ENCODE results near the gene NCAPD2. TPM values are rescaled to one million over a fixed set of nuclear protein-coding genes. Genes with fewer than 3 reads are reported as not detected.
"Not testable (repeated sequence)": the region's sequence is repeated elsewhere in the genome, so short reads cannot be mapped to it uniquely, and the experiment has no call there.

NCAPD2 gene
- total and polyA plus RNA-seq, 2 donors (not counting 3 experiments of a cell fraction or from before 2014, with no cell fraction given), result 41.8 to 90.1 TPM

- H3K36me3 ChIP-seq (ENCODE audit: control insufficient read depth in 2 of 2, extremely low read depth in 1 of 2, insufficient read depth in 2 of 2, low read length in 2 of 2), result no peaks in the 10 kb centered on the region
- peaks cover 16% of the 10 kb centered on the region for H3K4me1 ChIP-seq (ENCODE audit: control insufficient read depth, extremely low read depth, insufficient read depth, low read length)
- H3K79me2 ChIP-seq (ENCODE audit: control insufficient read depth, insufficient read depth, low read length), result peaks cover 2% of the 10 kb centered on the region
- BruUV-seq (replicated peaks), result no TSS peak
- H3K27ac ChIP-seq (ENCODE audit: insufficient read depth, low read depth, low read length), result no peak overlapping the region
- FAIRE-seq, result no peak
- intact Hi-C loops (cut with micrococcal nuclease), result no loop called here
- CTCF ChIA-PET, result interaction anchor here (5.2 kb wide), 1 partner anchor 66 kb away, joined by 33 read pairs; no protein-coding TSS in a partner anchor
- dilution Hi-C loops (cut with MboI; ENCODE audit: extremely low pct_ligation_motif_present, low sequenced_read_pairs), result no loop called here
- H3K27me3 ChIP-seq (ENCODE audit: control insufficient read depth in 2 of 2, insufficient read depth in 2 of 2, low read length in 2 of 2), result peaks cover 1 to 5% of the 10 kb centered on the region in 2 experiments
- DNase-seq (ENCODE audit: low read depth, low spot score), result no peak
- POLR2A ChIA-PET, result no interaction called here
- H2AFZ ChIP-seq (ENCODE audit: low read depth, low read length), result no peak overlapping the region
- H3K9me3 ChIP-seq (replicated peaks; ENCODE audit: control insufficient read depth, insufficient read depth, low read length), result no peaks in the 10 kb centered on the region
- H3K9me1 ChIP-seq (replicated peaks; ENCODE audit: control insufficient read depth, extremely low read depth, insufficient read depth, low read length), result no peaks in the 10 kb centered on the region
- H4K20me1 ChIP-seq (replicated peaks; ENCODE audit: control insufficient read depth, extremely low read depth, insufficient read depth, low read length), result no peaks in the 10 kb centered on the region
- no peak for TF ChIP-seq MAX (IDR thresholded peaks at IDR 0.05; ENCODE audit: insufficient read depth, insufficient read length)
- TF ChIP-seq GATA2 (IDR thresholded peaks at IDR 0.05; ENCODE audit: insufficient read depth, insufficient read length, low read depth, low read length), result no peak
- TF ChIP-seq EZH2 (IDR thresholded peaks at IDR 0.05; ENCODE audit: borderline replicate concordance, low read depth, low read length, severe bottlenecking), result no peak
- no peak for TF ChIP-seq POLR2AphosphoS5 (IDR thresholded peaks at IDR 0.05; ENCODE audit: insufficient read depth, low read depth, low read length)
- TF ChIP-seq MYC (IDR thresholded peaks at IDR 0.05; ENCODE audit: low read depth, low read length), result no peak
- TF ChIP-seq FOS (IDR thresholded peaks at IDR 0.05; ENCODE audit: borderline replicate concordance, insufficient read depth, low read length), result no peak
- no peak for TF ChIP-seq CTCF (IDR thresholded peaks at IDR 0.05; ENCODE audit: extremely low read depth in 1 of 2, insufficient read depth in 1 of 2, low read depth in 1 of 2, low read length in 2 of 2)
- no peak for TF ChIP-seq POLR2A (IDR thresholded peaks at IDR 0.05; ENCODE audit: low read depth, low read length)
- TF ChIP-seq JUN (IDR thresholded peaks at IDR 0.05; ENCODE audit: borderline replicate concordance, insufficient read depth, insufficient read length, low read depth), result no peak
- no peak overlapping the region for H3K4me2 ChIP-seq (ENCODE audit: insufficient read depth, low read length)
- H3K9ac ChIP-seq (replicated peaks; ENCODE audit: extremely low read depth, insufficient read depth, low read length), result no peak overlapping the region
- no peak overlapping the region for H3K4me3 ChIP-seq (replicated peaks in 1 of 3; ENCODE audit: insufficient read depth in 1 of 3, low read depth in 1 of 3, low read length in 3 of 3)
Measured at GRCh38 chr12:6472491-6472890, 21.4 kb upstream of the NCAPD2 start.

GRCh38 chr12:6475233-6475975 is 18.5 kb upstream of the NCAPD2 start:
- H3K9me3 ChIP-seq (replicated peaks; ENCODE audit: control insufficient read depth, insufficient read depth, low read length); POLR2A ChIA-PET; dilution Hi-C loops (cut with MboI; ENCODE audit: extremely low pct_ligation_motif_present, low sequenced_read_pairs): not testable (repeated sequence)

More at GRCh38 chr12:6475233-6475975, 18.5 kb upstream of the NCAPD2 start:
- H3K9ac ChIP-seq (replicated peaks; ENCODE audit: extremely low read depth, insufficient read depth, low read length); H3K9me1 ChIP-seq (replicated peaks; ENCODE audit: control insufficient read depth, extremely low read depth, insufficient read depth, low read length); H3K4me3 ChIP-seq (replicated peaks in 1 of 3; ENCODE audit: insufficient read depth in 1 of 3, low read depth in 1 of 3, low read length in 3 of 3); BruUV-seq (replicated peaks); CTCF ChIA-PET; H3K79me2 ChIP-seq (ENCODE audit: control insufficient read depth, insufficient read depth, low read length); H3K27ac ChIP-seq (ENCODE audit: insufficient read depth, low read depth, low read length); H3K27me3 ChIP-seq (ENCODE audit: control insufficient read depth in 2 of 2, insufficient read depth in 2 of 2, low read length in 2 of 2); intact Hi-C loops (cut with micrococcal nuclease); DNase-seq (ENCODE audit: low read depth, low spot score); H3K36me3 ChIP-seq (ENCODE audit: control insufficient read depth in 2 of 2, extremely low read depth in 1 of 2, insufficient read depth in 2 of 2, low read length in 2 of 2); FAIRE-seq; H4K20me1 ChIP-seq (replicated peaks; ENCODE audit: control insufficient read depth, extremely low read depth, insufficient read depth, low read length); H2AFZ ChIP-seq (ENCODE audit: low read depth, low read length); H3K4me1 ChIP-seq (ENCODE audit: control insufficient read depth, extremely low read depth, insufficient read depth, low read length); H3K4me2 ChIP-seq (ENCODE audit: insufficient read depth, low read length): not testable (repeated sequence)

Data from endothelial cell of umbilical vein (primary cell).